ENCODE results near the gene CPA4.

Gene CPA4

GRCh38 chr7:130275826-130276297 is 17.1 kb upstream of the CPA4 start:
- no peak for DNase-seq (ENCODE audit: low spot score)

- DNase-seq (ENCODE audit: low spot score): no peak
Measured at GRCh38 chr7:130276796-130277762, 15.9 kb upstream of the CPA4 start.

- DNase-seq (ENCODE audit: low spot score): peak; percentile 44
Measured at GRCh38 chr7:130277763-130278643, 15.0 kb upstream of the CPA4 start.

GRCh38 chr7:130278860-130279259 is 14.1 kb upstream of the CPA4 start:
- no peak for DNase-seq (ENCODE audit: low spot score)

- no peak for DNase-seq (ENCODE audit: low spot score)
Measured at GRCh38 chr7:130279286-130279685, 13.7 kb upstream of the CPA4 start.

GRCh38 chr7:130279906-130280305 is 13.1 kb upstream of the CPA4 start:
- DNase-seq (ENCODE audit: low spot score): no peak

GRCh38 chr7:130281260-130281659 is 11.7 kb upstream of the CPA4 start:
- DNase-seq (ENCODE audit: low spot score): no peak

GRCh38 chr7:130286881-130287280 is 6.1 kb upstream of the CPA4 start:
- no peak for DNase-seq (ENCODE audit: low spot score)

- DNase-seq (ENCODE audit: low spot score): no peak
Measured at GRCh38 chr7:130288168-130288567, 4.8 kb upstream of the CPA4 start.

- no peak for DNase-seq (ENCODE audit: low spot score)
Measured at GRCh38 chr7:130288829-130289228, 4.1 kb upstream of the CPA4 start.

- no peak for DNase-seq (ENCODE audit: low spot score)
Measured at GRCh38 chr7:130289478-130289877, 3.5 kb upstream of the CPA4 start.

- DNase-seq (ENCODE audit: low spot score): no peak
Measured at GRCh38 chr7:130290745-130291144, 2.2 kb upstream of the CPA4 start.

GRCh38 chr7:130293521-130293920 is 560 bp downstream of the CPA4 start:
- no peak for DNase-seq (ENCODE audit: low spot score)

GRCh38 chr7:130294314-130294713 is 1.4 kb downstream of the CPA4 start:
- no peak for DNase-seq (ENCODE audit: low spot score)

- DNase-seq (ENCODE audit: low spot score): no peak
Measured at GRCh38 chr7:130296221-130296951, 3.4 kb downstream of the CPA4 start.

GRCh38 chr7:130297628-130298543 is 4.9 kb downstream of the CPA4 start:
- no peak for DNase-seq (ENCODE audit: low spot score)

- DNase-seq (ENCODE audit: low spot score): no peak
Measured at GRCh38 chr7:130298544-130299326, 5.8 kb downstream of the CPA4 start.

- DNase-seq (ENCODE audit: low spot score): no peak
Measured at GRCh38 chr7:130299866-130300265, 6.9 kb downstream of the CPA4 start.

GRCh38 chr7:130301501-130302020 is 8.6 kb downstream of the CPA4 start:
- DNase-seq (ENCODE audit: low spot score): no peak

GRCh38 chr7:130302649-130303048 is 9.7 kb downstream of the CPA4 start:
- DNase-seq (ENCODE audit: low spot score): no peak

Data from kidney capillary endothelial cell (primary cell).